Femur (tissue), 1 donor: Measurements from ENCODE around the gene LGALS1.

Source experiments
- DNase-seq: peaks from one replicate; pipeline ENCODE4 v3.0.0-alpha.2; 2017

Gene LGALS1

DNA sequence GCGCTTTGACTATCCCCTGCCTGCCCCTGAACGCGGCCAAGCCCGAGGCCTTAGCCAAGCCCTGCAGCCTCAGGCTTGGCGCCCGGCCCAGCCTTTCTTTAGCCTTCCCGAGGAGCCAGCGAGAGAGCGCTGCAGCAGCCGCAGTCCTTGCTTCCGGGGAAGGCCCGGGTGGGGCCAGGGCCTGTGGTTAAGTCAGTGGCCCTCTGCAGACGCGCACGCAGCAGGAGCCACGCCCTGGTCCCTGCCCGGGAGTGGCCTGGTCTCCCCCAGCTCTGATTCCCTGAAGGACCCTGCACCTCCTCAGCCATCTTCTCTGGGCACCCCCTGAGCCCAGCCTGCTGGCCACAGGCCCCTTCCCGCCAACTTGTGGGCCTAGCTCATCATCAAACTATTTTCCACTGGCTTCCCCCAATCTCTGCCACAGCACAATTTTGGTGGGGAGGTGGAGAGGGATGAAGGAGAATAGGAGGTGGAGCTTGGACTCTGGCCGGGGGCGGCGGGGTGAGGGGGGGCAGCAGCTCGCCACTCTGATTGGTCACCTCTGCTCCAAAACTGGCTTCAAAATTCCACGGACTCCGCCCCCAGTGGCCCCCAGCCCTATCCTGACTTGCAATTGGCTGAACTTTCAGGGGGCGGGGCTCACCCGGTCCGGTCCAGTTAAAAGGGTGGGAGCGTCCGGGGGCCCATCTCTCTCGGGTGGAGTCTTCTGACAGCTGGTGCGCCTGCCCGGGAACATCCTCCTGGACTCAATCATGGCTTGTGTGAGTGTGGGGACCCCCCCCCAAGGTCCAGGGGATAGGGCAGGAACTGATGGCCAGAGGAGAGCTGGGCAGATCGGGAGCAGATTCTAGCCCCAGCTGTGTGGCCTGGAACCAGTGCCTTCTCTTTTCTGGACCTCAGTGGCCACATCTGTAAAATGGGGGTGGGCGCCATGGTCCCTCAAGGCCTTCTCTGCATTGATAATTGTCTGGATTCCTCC is at the start of gene LGALS1:
Gene LGALS1 (plus strand): TSS at position 686 of the 979 bp plus-strand sequence. CDS start 67 bp downstream, at position 753.
- peak; percentile 99 for DNase-seq

DNA sequence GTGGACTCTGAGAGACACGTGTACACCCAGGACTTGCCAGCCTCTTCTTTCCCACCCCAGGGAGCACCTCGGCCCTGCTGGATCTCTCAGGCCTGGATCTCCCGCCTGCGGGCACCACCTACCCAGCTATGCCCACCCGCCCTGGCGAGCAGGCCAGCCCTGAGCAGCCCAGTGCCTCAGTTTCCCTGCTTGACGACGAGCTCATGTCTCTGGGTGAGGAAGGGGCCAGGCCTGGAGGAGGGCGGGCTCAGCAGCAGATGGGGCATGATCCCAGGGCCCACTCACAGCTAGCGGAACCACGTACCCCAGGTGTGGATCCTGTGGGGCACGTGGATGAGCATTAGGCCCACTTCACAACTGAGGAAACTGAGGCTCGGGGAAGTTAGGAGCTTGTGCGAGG is 49.7 kb upstream of the LGALS1 start:
- DNase-seq, result no peak

- peak; percentile 56 for DNase-seq
Observed at GRCh38 chr22:37626144-37626543, 49.3 kb upstream of the LGALS1 start.

DNA sequence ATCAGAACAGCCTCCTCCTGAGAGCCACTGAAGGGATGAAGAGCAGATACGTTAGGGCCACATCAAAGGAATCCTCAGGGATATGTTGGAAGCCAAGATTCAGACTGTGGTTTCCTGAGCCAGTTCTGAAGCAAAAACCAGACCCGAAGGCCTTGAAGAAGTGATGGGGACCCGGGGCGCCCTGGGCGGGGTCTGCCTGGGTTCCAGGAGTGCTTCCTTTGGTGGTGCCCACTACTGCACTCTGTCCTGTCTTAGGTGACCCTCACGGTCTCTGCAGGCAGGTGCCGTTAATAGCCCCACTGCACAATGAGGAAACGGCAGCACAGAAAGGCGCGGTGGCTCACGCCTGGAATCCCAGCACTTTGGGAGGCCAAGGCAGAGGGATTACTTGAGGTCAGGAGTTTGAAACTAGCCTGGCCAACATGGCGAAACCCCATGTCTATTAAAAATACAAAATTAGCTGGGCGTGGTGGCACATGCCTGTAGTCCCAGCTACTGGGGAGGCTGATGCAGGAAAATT is 48.8 kb upstream of the LGALS1 start:
- DNase-seq, result no peak

DNA sequence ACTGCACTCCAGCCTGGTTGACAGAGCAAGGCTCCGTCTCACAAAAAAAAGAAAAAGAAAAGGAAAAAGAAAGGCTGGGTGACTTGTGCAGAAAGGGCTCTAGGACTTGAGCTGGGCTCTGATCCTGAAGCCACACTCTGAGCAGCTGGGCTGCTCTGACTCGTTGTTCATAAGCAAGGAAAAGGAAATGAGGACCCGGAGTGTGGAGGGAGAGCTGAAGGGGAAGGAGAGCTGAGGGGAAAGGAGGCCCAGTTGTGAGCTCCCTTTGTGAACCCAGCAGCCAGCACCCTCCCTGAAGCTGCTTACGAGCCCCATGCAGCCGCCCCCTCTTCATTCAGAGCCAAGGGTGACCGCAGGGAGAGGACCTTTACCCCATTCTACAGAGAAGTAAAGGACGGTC is 48.3 kb upstream of the LGALS1 start:
- no peak for DNase-seq

GRCh38 chr22:37627545-37627944 is 47.9 kb upstream of the LGALS1 start:
- no peak for DNase-seq

DNA sequence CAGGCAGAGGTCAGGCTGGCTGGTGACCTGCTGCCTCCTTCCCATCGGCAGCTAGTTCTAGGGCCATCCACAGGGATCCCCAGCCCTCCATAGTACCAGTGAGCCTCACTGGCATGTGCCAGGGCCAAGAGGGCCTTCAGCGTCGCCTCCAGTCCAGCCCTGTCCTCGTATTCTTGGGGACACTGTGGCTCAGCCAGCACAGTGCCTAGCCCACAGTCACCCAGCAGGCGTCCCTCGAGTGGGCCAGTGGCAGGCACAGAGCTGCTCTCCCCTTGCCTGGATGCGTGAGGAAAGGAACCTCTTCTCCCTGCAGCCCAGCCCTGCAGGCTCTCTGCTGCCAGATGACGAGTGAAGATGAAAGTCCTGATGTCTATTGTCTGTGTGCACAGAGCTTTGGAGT is 46.6 kb upstream of the LGALS1 start:
- no peak for DNase-seq

DNA sequence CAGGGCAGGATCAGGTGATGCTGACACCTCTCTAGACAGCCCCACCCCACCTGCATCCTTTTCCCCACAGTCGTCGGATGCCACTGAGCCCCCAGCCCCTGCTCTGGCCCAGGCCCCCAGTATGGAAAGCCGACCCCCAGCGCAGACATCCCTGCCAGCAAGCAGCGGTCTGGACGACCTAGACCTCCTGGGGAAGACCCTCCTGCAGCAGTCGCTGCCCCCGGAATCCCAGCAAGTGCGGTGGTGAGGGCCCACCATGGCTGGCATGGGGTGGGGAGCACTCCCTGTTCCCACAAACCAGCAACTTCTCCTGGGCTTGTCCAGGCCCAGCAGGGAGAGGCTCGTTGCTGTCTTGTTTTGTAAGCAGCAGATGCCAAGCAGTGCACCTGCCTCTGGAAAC is 45.5 kb upstream of the LGALS1 start:
- no peak for DNase-seq

GRCh38 chr22:37630839-37631435 is 44.5 kb upstream of the LGALS1 start:
- DNase-seq, result no peak

- no peak for DNase-seq
Observed at GRCh38 chr22:37631448-37632173, 43.8 kb upstream of the LGALS1 start.

GRCh38 chr22:37632174-37633088 is 43.0 kb upstream of the LGALS1 start:
- no peak for DNase-seq

- no peak for DNase-seq
Observed at GRCh38 chr22:37633089-37633624, 42.3 kb upstream of the LGALS1 start.

DNA sequence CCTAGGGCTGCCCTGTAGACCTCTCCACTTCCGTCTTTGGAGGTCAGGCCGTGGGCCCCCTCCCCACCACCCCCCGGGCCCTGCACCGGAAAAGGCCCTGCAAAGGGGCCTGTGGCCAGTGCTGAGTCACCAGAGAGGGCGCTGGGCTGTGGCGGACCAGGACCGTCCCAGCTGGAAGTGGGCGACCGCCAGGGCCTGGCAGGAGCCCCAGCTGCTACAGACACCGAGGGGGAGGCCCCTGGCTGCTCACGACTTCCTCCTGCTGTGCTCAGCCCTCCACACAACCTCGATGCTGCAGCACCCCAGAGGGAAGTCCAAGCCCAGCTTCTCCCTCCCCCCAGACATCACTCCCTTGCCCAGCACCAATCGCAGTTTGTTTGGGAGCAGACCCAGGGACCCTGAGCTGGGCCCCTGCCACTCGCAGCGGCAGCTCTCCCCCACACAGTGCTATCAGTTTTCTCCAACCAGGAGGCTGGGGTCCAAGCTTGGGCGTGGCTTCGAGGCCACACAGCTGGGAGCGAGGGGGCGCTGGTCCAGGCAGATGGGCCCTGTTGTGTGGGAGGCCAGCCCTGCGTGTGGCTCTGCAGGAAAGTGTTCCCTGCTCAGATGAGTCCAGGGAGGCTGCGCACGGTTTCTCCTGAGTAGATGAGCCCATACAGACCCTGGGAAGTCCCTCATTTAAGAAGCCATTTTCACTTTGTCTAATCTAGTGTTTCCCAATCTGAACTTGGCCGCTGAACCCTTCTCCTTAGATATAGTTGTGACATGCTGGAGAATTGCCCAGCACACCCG is 41.6 kb upstream of the LGALS1 start:
- peak; percentile 96 for DNase-seq

DNA sequence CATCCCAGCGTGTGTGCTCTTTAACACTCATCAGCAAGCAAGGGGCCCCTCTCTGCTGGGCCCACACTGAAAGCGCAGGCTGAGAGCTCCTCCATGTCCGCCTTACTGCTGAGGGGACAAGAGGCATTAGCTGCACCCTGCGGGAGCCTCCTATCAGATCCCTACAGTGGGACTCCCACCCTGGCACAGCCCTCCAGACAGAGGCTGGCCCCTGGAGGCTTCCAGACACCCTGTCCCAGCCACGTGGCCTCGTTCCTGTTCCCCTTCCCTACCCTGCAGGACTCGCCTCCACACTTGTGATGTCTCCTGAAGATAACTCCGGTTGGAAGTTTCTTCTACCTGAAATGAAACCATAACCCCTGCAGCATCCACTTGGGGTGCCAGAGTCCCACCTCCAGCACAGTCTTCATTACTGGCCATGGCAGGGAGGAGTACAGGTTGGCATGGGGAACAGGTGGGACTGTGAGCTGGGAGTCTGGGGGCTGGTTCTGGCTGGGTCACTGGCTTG is 41.0 kb upstream of the LGALS1 start:
- no peak for DNase-seq

DNA sequence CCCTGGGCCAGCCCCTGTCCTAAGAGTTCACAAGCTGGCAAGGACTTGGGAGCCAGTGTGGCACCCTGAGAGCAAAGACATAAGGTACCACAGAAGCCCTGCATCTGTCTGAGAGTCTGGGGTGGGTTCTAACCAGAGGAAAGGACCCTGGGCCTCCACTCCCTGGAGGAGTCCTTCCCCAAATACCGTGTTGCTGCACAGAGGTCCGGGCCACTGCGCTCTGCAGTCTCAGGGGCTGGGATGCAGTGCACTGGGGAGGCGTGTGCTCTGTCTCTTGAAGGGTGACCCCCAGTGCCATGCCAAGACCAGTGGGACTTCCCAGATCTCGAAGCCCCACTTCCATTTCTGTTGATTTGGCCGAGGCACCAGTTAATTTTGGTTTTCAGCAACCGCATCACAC is 40.3 kb upstream of the LGALS1 start:
- peak; percentile 30 for DNase-seq

DNA sequence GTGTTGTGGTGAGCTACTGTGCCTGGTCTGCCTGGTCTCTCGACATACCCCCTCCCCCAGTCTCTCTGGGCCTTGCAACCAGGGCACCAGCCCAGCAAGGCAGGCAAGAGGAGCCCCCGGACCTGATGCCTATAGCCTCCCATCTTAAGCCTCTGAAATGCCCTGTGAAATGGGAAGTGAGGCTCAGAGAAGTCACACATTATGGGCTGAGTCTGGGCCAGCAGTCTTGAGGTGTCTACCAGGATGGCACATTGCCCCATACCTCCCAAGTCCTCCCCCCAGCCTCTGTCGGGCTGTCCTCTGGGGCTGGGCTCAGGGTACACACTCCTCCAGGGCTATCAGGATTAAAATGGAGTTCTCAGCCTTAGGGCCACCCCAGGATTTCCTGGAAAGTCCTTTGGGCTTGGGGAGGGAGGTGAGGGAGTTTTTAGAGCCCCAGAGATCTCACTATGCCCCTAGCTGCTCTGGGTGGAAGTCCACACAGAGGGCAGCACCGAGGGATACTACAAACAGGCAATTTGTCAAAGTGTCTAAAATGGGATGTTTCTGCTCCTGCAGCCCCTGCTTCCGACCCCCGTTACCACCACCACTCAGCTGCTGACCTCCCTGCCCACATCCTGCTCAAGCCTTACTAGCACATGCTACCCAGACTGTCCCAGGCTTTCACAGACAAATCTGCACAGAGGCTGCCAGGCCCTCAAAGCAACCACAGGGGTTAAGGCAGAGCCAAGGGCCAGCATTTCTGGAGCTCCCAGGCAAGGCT is 39.1 kb upstream of the LGALS1 start:
- peak; percentile 77 for DNase-seq

- DNase-seq, result no peak
Observed at GRCh38 chr22:37636949-37637273, 38.5 kb upstream of the LGALS1 start.

DNA sequence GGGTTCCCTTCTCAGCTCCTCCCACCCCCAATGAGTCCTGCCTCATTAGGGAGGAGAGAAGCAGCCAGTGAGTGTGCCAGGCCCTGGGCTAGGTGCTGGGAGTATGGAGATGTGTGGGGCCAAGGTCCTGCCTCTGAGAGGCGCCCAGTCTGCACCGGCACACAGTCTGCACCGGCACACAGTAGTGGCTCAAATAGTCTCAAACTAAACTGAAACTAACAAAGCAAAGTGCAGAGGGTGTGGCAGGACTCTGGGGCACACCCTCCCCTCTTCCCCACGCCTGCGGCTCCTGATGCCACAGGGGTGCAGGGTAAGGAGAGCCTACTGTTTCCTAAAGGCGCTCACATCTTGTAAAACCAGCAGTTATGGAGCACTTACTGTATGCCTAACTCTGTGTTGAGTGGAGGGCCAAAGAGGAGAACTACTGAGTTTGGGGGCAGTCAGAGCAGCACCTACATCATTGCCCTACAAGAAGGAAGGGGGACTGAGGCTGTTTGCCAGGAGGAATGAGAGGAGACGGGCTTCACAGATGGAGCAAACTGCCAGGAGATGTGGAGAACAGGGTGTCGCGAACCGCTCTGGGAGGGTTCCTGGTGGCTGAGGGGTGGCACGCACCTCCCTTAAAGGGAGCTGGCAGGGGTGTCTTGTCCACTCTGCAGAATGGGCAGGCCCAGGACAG is 36.9 kb upstream of the LGALS1 start:
- peak; percentile 36 for DNase-seq

GRCh38 chr22:37639070-37639760 is 36.2 kb upstream of the LGALS1 start, which contains the start of gene SH3BP1:
TSS of gene SH3BP1 (plus strand) at chr22:37639669. CDS start at chr22:37639788, 119 bp downstream.
- DNase-seq, result peak; percentile 73
